HepG2 (cell line): Measurements from ENCODE around the gene MYH7. TPM values are rescaled to one million over a fixed set of nuclear protein-coding genes. Genes with fewer than 3 reads are reported as not detected.
A peak's percentile ranks its signal among the peaks of the same experiment; 100 is the strongest.

Experiments used
- DNMT1 ChIP-seq: sonication (generic); formaldehyde crosslinking; IDR thresholded peaks from 2 replicates; pipeline ENCODE4 v1.5.1; 2020; ENCODE audit warnings: mild to moderate bottlenecking, missing genetic modification reagents
- HMGXB3 ChIP-seq: sonication (generic); formaldehyde crosslinking; IDR thresholded peaks from 2 replicates; pipeline ENCODE4 v1.4.0; 2020; ENCODE audit warnings: missing genetic modification reagents, borderline replicate concordance
- HNF1B ChIP-seq: sonication (generic); formaldehyde crosslinking; IDR thresholded peaks from 2 replicates; pipeline ENCODE4 v1.5.1; 2020; ENCODE audit warnings: mild to moderate bottlenecking, moderate library complexity, missing genetic modification reagents
- MYC ChIP-seq: sonication (generic); formaldehyde crosslinking; IDR thresholded peaks from 2 replicates; pipeline ENCODE4 v1.9.0; 2021; ENCODE audit warnings: missing genetic modification reagents, borderline replicate concordance
- PAWR ChIP-seq: sonication (generic); formaldehyde crosslinking; IDR thresholded peaks from 2 replicates; pipeline ENCODE4 v1.4.0; 2020; ENCODE audit warnings: missing genetic modification reagents, mild to moderate bottlenecking, borderline replicate concordance
- PHF8 ChIP-seq: sonication (generic); formaldehyde crosslinking; IDR thresholded peaks from 2 replicates; pipeline ENCODE4 v1.5.0; 2020; ENCODE audit warnings: missing genetic modification reagents
- SMAD9 ChIP-seq: sonication (generic); formaldehyde crosslinking; IDR thresholded peaks from 2 replicates; pipeline ENCODE4 v1.5.1; 2020; ENCODE audit warnings: mild to moderate bottlenecking, missing genetic modification reagents
- THAP11 ChIP-seq: IDR thresholded peaks from 2 replicates; pipeline ENCODE4 v1.6.1; 2016; ENCODE audit warnings: missing biosample characterization, missing genetic modification reagents
- ZBTB42 ChIP-seq: sonication (generic); formaldehyde crosslinking; IDR thresholded peaks from 2 replicates; pipeline ENCODE4 v1.5.0; 2020; ENCODE audit warnings: mild to moderate bottlenecking, missing genetic modification reagents
- ZNF616 ChIP-seq: sonication (generic); formaldehyde crosslinking; IDR thresholded peaks from 2 replicates; pipeline ENCODE4 v1.5.0; 2020; ENCODE audit warnings: low read depth, mild to moderate bottlenecking, missing genetic modification reagents
- ZZZ3 ChIP-seq: sonication (generic); formaldehyde crosslinking; IDR thresholded peaks from 2 replicates; pipeline ENCODE4 v1.4.0; 2020; ENCODE audit warnings: missing genetic modification reagents, mild to moderate bottlenecking, borderline replicate concordance
- polyA plus RNA-seq, 8 experiments: library from polyadenylated mRNA; depleted of rRNA in 3 of 8; stranded (reverse) in 7 of 8; unstranded in 1 of 8; fragments of >200 nt; fragmentation: Illumina TruSeq in 4 of 8; extraction: Trizol in 4 of 8; gene quantifications; 2 replicates each; pipeline versions ENCODE4 v1.2.1 to v1.2.3, GENCODE V29; 2011 to 2016; ENCODE audit warnings: low read depth in 4 of 8, missing spikeins in 1 of 8, mixed read lengths in 1 of 8; ENCODE audit not compliant: insufficient read depth in 1 of 8
- total RNA-seq, 5 experiments: library from RNA; depleted of rRNA; stranded (reverse); fragments of >200 nt; fragmentation: Illumina TruSeq; extraction: Trizol; gene quantifications; 2 replicates each; pipeline ENCODE4 v1.2.3, GENCODE V29; 2016; ENCODE audit warnings: low read depth in 1 of 5
- TF ChIP-seq, protein P1 (sequence below): sonication (generic); formaldehyde crosslinking; IDR thresholded peaks from 2 replicates; pipeline ENCODE4 v1.4.0; 2020; ENCODE audit warnings: missing genetic modification reagents
- TF ChIP-seq, protein P2 (sequence below): sonication (generic); formaldehyde crosslinking; IDR thresholded peaks from 2 replicates; pipeline ENCODE4 v1.8.1; 2022; ENCODE audit warnings: low read depth, mild to moderate bottlenecking, missing genetic modification reagents
- TF ChIP-seq, protein P3 (sequence below): sonication (generic); formaldehyde crosslinking; IDR thresholded peaks from 2 replicates; pipeline ENCODE4 v1.5.0; 2020; ENCODE audit warnings: missing genetic modification reagents

The MYH7 gene
- total and polyA plus RNA-seq, 2 of the 13 experiments (the other 11 are each of a cell fraction or from before 2014, with no cell fraction given), result 0.04 TPM; not detected in 1

- TF ChIP-seq, protein P1, sequence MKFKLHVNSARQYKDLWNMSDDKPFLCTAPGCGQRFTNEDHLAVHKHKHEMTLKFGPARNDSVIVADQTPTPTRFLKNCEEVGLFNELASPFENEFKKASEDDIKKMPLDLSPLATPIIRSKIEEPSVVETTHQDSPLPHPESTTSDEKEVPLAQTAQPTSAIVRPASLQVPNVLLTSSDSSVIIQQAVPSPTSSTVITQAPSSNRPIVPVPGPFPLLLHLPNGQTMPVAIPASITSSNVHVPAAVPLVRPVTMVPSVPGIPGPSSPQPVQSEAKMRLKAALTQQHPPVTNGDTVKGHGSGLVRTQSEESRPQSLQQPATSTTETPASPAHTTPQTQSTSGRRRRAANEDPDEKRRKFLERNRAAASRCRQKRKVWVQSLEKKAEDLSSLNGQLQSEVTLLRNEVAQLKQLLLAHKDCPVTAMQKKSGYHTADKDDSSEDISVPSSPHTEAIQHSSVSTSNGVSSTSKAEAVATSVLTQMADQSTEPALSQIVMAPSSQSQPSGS (CRISPR knock-in tag), result 0 out of 2 replicates have a peak, but pooled peaks have one; percentile 55
- TF ChIP-seq SMAD9 (no peak), ZBTB42 (no peak), HMGXB3 (CRISPR knock-in tag) (peak; percentile 74; the same call in 1 of the 2 replicates), PAWR (CRISPR knock-in tag) (no peak; the same call in 1 of the 2 replicates), MYC (peak; percentile 53; the same call in 1 of the 2 replicates), ZZZ3 (CRISPR knock-in tag) (peak; percentile 37), DNMT1 (CRISPR knock-in tag) (no peak), PHF8 (CRISPR knock-in tag) (peak; percentile 33; the same call in 1 of the 2 replicates), HNF1B (peak; percentile 44; the same call in 1 of the 2 replicates), ZNF616 (CRISPR knock-in tag) (no peak), THAP11 (peak; percentile 68)
- TF ChIP-seq, protein P2, sequence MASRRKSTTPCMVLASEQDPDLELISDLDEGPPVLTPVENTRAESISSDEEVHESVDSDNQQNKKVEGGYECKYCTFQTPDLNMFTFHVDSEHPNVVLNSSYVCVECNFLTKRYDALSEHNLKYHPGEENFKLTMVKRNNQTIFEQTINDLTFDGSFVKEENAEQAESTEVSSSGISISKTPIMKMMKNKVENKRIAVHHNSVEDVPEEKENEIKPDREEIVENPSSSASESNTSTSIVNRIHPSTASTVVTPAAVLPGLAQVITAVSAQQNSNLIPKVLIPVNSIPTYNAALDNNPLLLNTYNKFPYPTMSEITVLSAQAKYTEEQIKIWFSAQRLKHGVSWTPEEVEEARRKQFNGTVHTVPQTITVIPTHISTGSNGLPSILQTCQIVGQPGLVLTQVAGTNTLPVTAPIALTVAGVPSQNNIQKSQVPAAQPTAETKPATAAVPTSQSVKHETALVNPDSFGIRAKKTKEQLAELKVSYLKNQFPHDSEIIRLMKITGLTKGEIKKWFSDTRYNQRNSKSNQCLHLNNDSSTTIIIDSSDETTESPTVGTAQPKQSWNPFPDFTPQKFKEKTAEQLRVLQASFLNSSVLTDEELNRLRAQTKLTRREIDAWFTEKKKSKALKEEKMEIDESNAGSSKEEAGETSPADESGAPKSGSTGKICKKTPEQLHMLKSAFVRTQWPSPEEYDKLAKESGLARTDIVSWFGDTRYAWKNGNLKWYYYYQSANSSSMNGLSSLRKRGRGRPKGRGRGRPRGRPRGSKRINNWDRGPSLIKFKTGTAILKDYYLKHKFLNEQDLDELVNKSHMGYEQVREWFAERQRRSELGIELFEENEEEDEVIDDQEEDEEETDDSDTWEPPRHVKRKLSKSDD (CRISPR knock-in tag), result no peak
- TF ChIP-seq, protein P3, sequence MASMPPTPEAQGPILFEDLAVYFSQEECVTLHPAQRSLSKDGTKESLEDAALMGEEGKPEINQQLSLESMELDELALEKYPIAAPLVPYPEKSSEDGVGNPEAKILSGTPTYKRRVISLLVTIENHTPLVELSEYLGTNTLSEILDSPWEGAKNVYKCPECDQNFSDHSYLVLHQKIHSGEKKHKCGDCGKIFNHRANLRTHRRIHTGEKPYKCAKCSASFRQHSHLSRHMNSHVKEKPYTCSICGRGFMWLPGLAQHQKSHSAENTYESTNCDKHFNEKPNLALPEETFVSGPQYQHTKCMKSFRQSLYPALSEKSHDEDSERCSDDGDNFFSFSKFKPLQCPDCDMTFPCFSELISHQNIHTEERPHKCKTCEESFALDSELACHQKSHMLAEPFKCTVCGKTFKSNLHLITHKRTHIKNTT (CRISPR knock-in tag), result no peak
These were observed 55.9 kb downstream of the MYH7 start (continued) for GRCh38 chr14:23379366-23380196.
